Hepatocyte (in vitro differentiated cells): ENCODE data around the gene GRAP2. TPM values are rescaled to one million over a fixed set of nuclear protein-coding genes. Genes with fewer than 3 reads are reported as not detected.

Source experiments
- DNase-seq: peaks from one replicate; pipeline ENCODE4 v3.0.0-alpha.2; 2016; ENCODE audit warnings: low spot score
- H2AFZ ChIP-seq: fragments of 200-600 bp; sonication (generic); 2 replicates; pipeline ENCODE4 v1.6.0; 2016; ENCODE audit warnings: antibody characterized with exemption, mild to moderate bottlenecking
- H3K27ac ChIP-seq: fragments of 200-600 bp; sonication (generic); 2 replicates; pipeline ENCODE4 v1.5.1; 2016; ENCODE audit warnings: mild to moderate bottlenecking
- H3K27me3 ChIP-seq: fragments of 200-600 bp; sonication (generic); 2 replicates; pipeline ENCODE4 v1.6.1; 2016
- H3K36me3 ChIP-seq: fragments of 200-600 bp; sonication (generic); replicated peaks from 2 replicates; pipeline ENCODE4 v1.5.1; 2016; ENCODE audit warnings: low read depth; ENCODE audit not compliant: insufficient read depth
- H3K4me1 ChIP-seq: fragments of 200-600 bp; sonication (generic); 2 replicates; pipeline ENCODE4 v1.5.1; 2016; ENCODE audit warnings: mild to moderate bottlenecking, moderate library complexity; ENCODE audit not compliant: insufficient read depth
- H3K4me2 ChIP-seq: fragments of 200-600 bp; sonication (generic); 2 replicates; pipeline ENCODE4 v1.6.0; 2016
- H3K4me3 ChIP-seq: fragments of 200-600 bp; sonication (generic); 2 replicates; pipeline ENCODE4 v1.5.1; 2016; ENCODE audit warnings: mild to moderate bottlenecking
- H3K79me2 ChIP-seq: fragments of 200-600 bp; sonication (generic); 2 replicates; pipeline ENCODE4 v1.6.0; 2017; ENCODE audit warnings: mild to moderate bottlenecking
- H3K9me2 ChIP-seq: fragments of 200-600 bp; sonication (generic); replicated peaks from 2 replicates; pipeline ENCODE4 v1.6.0; 2017; ENCODE audit warnings: mild to moderate bottlenecking; ENCODE audit not compliant: insufficient read depth
- H3K9me3 ChIP-seq: fragments of 200-600 bp; sonication (generic); 2 replicates; pipeline ENCODE4 v1.5.1; 2016; ENCODE audit warnings: low read depth, mild to moderate bottlenecking
- H4K20me1 ChIP-seq: fragments of 200-600 bp; sonication (generic); 2 replicates; pipeline ENCODE4 v1.6.0; 2016; ENCODE audit warnings: mild to moderate bottlenecking; ENCODE audit not compliant: insufficient read depth, poor library complexity, severe bottlenecking
- EZH2 ChIP-seq: fragments of 200-600 bp; sonication (generic); IDR thresholded peaks from 2 replicates; pipeline ENCODE4 v1.6.1; 2016; ENCODE audit warnings: antibody characterized with exemption, mild to moderate bottlenecking, borderline replicate concordance
- EZH2phosphoT487 ChIP-seq: fragments of 200-600 bp; sonication (generic); IDR thresholded peaks from one replicate; pipeline ENCODE4 v1.6.1; 2018; ENCODE audit warnings: antibody characterized with exemption, mild to moderate bottlenecking, low read depth, moderate library complexity; ENCODE audit not compliant: unreplicated experiment, severe bottlenecking
- WGBS: methylation state at CpG from one replicate; pipeline ENCODE4 v1.1.6; 2016; ENCODE audit warnings: low lambda C conversion rate; ENCODE audit errors: missing lambda C conversion rate; 5-methylcytosine and 5-hydroxymethylcytosine counted together
- polyA plus RNA-seq: library from polyadenylated mRNA; unstranded; fragments of >200 nt; fragmentation: Nextera tagmentation; extraction: Ambion mirVana; gene quantifications from 2 replicates; pipeline ENCODE4 v1.2.1, GENCODE V29; 2016
- total RNA-seq: library from RNA; depleted of rRNA; stranded (reverse); fragments of >200 nt; gene quantifications from 2 replicates; pipeline ENCODE4 v1.2.3, GENCODE V29; 2014
- TF ChIP-seq, protein P1 (sequence below): fragments of 200-600 bp; sonication (generic); IDR thresholded peaks from 2 replicates; pipeline ENCODE4 v1.5.1; 2016; ENCODE audit warnings: antibody characterized with exemption, mild to moderate bottlenecking; ENCODE audit not compliant: poor library complexity

GRAP2 gene
- total and polyA plus RNA-seq, 2 experiments from 2014 or later: 0.51 TPM; not detected in 1

DNA sequence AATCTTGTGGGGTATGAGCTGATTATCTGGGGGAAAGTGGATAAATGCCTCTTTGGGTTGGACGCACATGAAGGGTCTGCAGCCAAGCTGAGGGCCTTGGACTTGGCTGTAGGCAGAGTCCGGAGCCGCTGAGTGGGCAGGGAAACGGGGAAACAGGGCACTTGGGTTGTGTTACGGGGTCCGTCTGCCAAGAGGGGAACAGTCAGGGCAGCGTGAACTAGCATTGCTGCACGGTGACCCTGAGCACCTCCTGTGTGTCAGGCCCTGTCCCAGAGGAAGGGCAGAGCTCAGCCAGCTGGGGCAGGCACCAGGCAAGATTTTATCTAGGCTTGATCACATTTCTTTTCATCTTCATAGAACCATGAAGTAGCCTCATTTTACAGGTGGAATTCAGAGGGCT is 105.8 kb downstream of the GRAP2 start:
- H3K4me1 ChIP-seq: peaks cover 21% of the 10 kb centered on the region
- peaks cover 52% of the 10 kb centered on the region for H3K79me2 ChIP-seq

DNA sequence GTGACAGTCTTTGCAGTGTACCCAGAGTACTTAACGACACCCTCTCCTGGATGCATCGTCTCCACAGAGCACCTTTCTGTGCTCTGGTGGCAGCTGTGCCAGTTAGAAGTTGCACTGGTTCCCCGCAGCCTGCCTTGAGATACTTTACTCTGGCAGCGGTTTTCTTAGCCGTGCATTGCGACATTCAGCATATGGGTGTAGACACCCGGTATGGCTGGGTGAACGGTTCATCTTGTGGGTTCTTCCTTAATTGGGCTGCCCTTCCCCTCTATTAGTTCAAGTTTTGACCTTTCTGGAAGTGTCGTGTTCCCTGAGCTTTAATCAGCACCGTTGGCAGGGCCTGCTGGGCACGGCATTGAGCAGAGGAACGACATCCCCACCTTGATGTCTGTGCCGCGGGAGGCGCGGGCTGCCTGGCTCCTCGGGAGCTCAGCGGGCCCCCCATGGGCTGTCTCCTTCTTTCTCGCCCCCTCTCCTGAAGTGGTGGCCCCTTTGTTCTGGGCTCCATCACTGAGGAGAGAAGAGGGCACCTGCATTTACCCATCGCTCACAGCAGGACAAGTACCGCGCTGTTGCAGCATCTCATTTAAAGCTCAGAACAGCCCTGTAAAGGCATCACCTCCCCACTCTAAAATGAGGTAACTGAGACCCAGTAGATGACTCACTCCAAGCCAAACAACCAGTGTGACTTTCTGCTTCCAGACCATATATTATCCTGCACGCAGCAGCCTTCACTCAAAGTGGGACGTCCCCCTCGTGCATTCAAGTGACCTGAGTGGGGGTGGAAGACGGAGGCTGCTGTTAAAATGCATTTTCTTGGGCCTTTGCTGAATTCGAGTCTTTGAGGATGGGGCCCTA is 107.2 kb downstream of the GRAP2 start:
- Histone ChIP-seq H3K79me2 (peaks cover 50% of the 10 kb centered on the region), H3K27me3 (no peaks in the 10 kb centered on the region), H2AFZ (no peak overlapping the region), H3K9me2 (no peaks in the 10 kb centered on the region), H3K4me2 (no peak overlapping the region), H4K20me1 (peaks cover 10% of the 10 kb centered on the region), H3K4me3 (no peak overlapping the region), H3K27ac (peak overlapping the region; percentile 27), H3K4me1 (peaks cover 18% of the 10 kb centered on the region), H3K36me3 (no peaks in the 10 kb centered on the region), H3K9me3 (no peaks in the 10 kb centered on the region)
- 84% methylated on average over 27 of the region's 27 CpGs for WGBS
- DNase-seq: no peak
- TF ChIP-seq EZH2phosphoT487: no peak
- no peak for TF ChIP-seq EZH2
- TF ChIP-seq, protein P1, sequence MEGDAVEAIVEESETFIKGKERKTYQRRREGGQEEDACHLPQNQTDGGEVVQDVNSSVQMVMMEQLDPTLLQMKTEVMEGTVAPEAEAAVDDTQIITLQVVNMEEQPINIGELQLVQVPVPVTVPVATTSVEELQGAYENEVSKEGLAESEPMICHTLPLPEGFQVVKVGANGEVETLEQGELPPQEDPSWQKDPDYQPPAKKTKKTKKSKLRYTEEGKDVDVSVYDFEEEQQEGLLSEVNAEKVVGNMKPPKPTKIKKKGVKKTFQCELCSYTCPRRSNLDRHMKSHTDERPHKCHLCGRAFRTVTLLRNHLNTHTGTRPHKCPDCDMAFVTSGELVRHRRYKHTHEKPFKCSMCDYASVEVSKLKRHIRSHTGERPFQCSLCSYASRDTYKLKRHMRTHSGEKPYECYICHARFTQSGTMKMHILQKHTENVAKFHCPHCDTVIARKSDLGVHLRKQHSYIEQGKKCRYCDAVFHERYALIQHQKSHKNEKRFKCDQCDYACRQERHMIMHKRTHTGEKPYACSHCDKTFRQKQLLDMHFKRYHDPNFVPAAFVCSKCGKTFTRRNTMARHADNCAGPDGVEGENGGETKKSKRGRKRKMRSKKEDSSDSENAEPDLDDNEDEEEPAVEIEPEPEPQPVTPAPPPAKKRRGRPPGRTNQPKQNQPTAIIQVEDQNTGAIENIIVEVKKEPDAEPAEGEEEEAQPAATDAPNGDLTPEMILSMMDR: no peak

More for the DNA sequence above, 105.8 kb downstream of the GRAP2 start:
- WGBS: 86% methylated on average over 8 of the region's 8 CpGs
- H3K27ac ChIP-seq: no peak overlapping the region
- H3K9me2 ChIP-seq: no peaks in the 10 kb centered on the region
- DNase-seq: no peak
- H2AFZ ChIP-seq: no peak overlapping the region
- no peak overlapping the region for H3K4me3 ChIP-seq
- H3K4me2 ChIP-seq: no peak overlapping the region
- H3K27me3 ChIP-seq: no peaks in the 10 kb centered on the region
- TF ChIP-seq EZH2 (no peak), EZH2phosphoT487 (no peak)
- TF ChIP-seq, protein P1: no peak
- no peaks in the 10 kb centered on the region for H3K36me3 ChIP-seq
- peaks cover 10% of the 10 kb centered on the region for H4K20me1 ChIP-seq
- no peaks in the 10 kb centered on the region for H3K9me3 ChIP-seq

DNA sequence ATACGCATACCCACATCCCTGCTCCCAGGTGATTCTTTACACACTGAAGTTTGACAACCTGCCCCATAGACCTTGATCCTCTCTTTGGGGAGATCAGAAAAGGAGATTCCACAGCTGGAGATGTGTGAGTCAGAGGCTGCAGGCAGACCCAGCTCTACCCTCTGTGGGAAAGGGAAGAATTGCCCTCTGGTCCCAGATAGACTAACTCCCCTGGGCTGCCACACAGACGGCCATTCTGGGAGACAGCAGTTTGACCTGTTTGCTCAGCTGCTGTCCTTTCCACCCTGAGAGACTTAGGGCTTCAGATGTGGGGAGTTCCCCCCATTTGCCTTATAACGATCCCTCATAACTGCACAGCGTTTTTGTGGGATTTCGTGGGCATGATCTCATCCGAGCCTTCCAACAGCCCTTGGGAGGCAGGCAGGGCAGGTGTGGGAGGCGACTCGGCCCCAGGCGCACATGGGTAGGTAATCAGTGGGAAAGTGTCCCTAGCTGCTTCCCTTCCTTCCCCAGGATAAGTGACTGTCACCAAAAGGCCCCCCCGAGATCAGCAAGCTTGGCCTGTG is 107.9 kb downstream of the GRAP2 start:
- Histone ChIP-seq H3K27ac (peak overlapping the region; percentile 27), H3K4me1 (peaks cover 18% of the 10 kb centered on the region)
- 65% methylated on average over 10 of the region's 10 CpGs for WGBS

More for the DNA sequence above, 107.9 kb downstream of the GRAP2 start:
- DNase-seq: no peak
- TF ChIP-seq, protein P1: no peak
- TF ChIP-seq EZH2phosphoT487 (no peak), EZH2 (no peak)
- H3K9me2 ChIP-seq: no peaks in the 10 kb centered on the region
- H3K4me2 ChIP-seq: no peak overlapping the region
- H3K9me3 ChIP-seq: no peaks in the 10 kb centered on the region
- no peaks in the 10 kb centered on the region for H3K36me3 ChIP-seq
- peaks cover 50% of the 10 kb centered on the region for H3K79me2 ChIP-seq
- H3K27me3 ChIP-seq: no peaks in the 10 kb centered on the region
- H2AFZ ChIP-seq: no peak overlapping the region
- no peak overlapping the region for H3K4me3 ChIP-seq
- H4K20me1 ChIP-seq: peaks cover 10% of the 10 kb centered on the region
